SW 1271 (cell line): ENCODE measurements around the gene OLFML1.
"Not testable (repeated sequence)": the region's sequence is repeated elsewhere in the genome, so short reads cannot be mapped to it uniquely, and the experiment has no call there.

ENCODE experiments used
- DNase-seq, 2 experiments: peaks; one replicate each; lab custom pipeline; 2025; lab: John Stamatoyannopoulos, UW

Gene OLFML1

GRCh38 chr11:7512525-7513233 is 27.4 kb downstream of the OLFML1 start:
- DNase-seq, result no peak

GRCh38 chr11:7513234-7514098 is 28.2 kb downstream of the OLFML1 start, which contains the start of gene PPFIBP2:
Gene PPFIBP2, plus strand, starts transcription at chr11:7513999. Its CDS starts 35,477 bp downstream, at chr11:7549476.
- peak; percentile 20 to 58 for DNase-seq

GRCh38 chr11:7514099-7514591 is 28.8 kb downstream of the OLFML1 start:
- peak in 1 of 2 experiments; percentile 33 for DNase-seq

GRCh38 chr11:7515447-7515886 is 30.2 kb downstream of the OLFML1 start:
- DNase-seq, result no peak

- no peak for DNase-seq
These were observed 31.2 kb downstream of the OLFML1 start for GRCh38 chr11:7516475-7516874.

- DNase-seq, result not testable (repeated sequence)
These were observed 32.4 kb downstream of the OLFML1 start for GRCh38 chr11:7517743-7518142.

- DNase-seq, result no peak
These were observed 33.7 kb downstream of the OLFML1 start for GRCh38 chr11:7518811-7519562.

GRCh38 chr11:7520011-7520942 is 35.0 kb downstream of the OLFML1 start:
- DNase-seq, result no peak

GRCh38 chr11:7520981-7521487 is 35.7 kb downstream of the OLFML1 start:
- no peak for DNase-seq

GRCh38 chr11:7522121-7522520 is 36.8 kb downstream of the OLFML1 start:
- no peak for DNase-seq

- no peak for DNase-seq
These were observed 37.2 kb downstream of the OLFML1 start for GRCh38 chr11:7522546-7522945.

GRCh38 chr11:7523416-7524210 is 38.3 kb downstream of the OLFML1 start:
- DNase-seq, result no peak

- no peak for DNase-seq
These were observed 39.3 kb downstream of the OLFML1 start for GRCh38 chr11:7524462-7525235.

GRCh38 chr11:7525424-7525823 is 40.1 kb downstream of the OLFML1 start:
- no peak for DNase-seq

GRCh38 chr11:7527029-7527428 is 41.7 kb downstream of the OLFML1 start:
- DNase-seq, result no peak

- no peak for DNase-seq
These were observed 43.3 kb downstream of the OLFML1 start for GRCh38 chr11:7528514-7529049.

GRCh38 chr11:7530013-7530640 is 44.8 kb downstream of the OLFML1 start:
- no peak for DNase-seq

GRCh38 chr11:7531011-7531410 is 45.7 kb downstream of the OLFML1 start:
- DNase-seq, result no peak
